Measurements from ENCODE around the gene GRAMD1A.

DNA sequence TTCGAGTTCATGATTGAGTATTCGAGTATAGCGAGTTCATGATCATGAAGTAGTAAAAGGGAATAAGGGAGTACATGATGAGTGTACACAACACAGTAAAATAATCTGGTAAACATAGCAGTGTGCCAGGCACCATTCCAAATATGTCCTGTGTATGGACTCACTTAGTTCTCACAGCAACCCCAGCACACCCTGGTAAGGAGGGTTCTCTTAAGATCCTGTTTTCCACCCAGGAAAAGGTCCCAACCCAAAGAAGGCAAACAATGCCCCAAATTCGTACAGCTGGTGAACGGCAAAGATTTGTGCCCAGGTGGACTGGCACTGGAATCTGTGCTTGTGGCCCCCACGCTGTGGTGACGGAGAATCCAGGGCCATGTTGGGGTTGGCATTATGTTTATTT lies 62.8 kb downstream of the GRAMD1A start:
- TF ChIP-seq POLR2AphosphoS5 (IDR thresholded peaks at IDR 0.05; ENCODE audit: borderline replicate concordance, low read depth, low read length): no peak
- TF ChIP-seq EZH2 (IDR thresholded peaks at IDR 0.05): no peak
